C4-2B (cell line): ENCODE measurements around the gene CRISP2.

Experiments used
- CTCF ChIP-seq: fragments of 450-650 bp; conservative IDR thresholded peaks from 2 replicates; pipeline ENCODE4 v1.5.1; 2017; ENCODE audit warnings: mild to moderate bottlenecking
- ZFX ChIP-seq: fragments of 450-650 bp; IDR thresholded peaks from 2 replicates; pipeline ENCODE4 v1.6.1; 2017

GRCh38 chr6:49666930-49667757 is 46.2 kb downstream of the CRISP2 start:
- TF ChIP-seq CTCF (no peak), ZFX (no peak)
